ENCODE measurements around the gene PCDHA1. TPM values are rescaled to one million over a fixed set of nuclear protein-coding genes. Genes with fewer than 3 reads are reported as not detected.

PCDHA1 gene
- polyA plus RNA-seq, 1 donor (not counting 4 experiments of a cell fraction or from before 2014, with no cell fraction given), result 0.03 TPM

DNA sequence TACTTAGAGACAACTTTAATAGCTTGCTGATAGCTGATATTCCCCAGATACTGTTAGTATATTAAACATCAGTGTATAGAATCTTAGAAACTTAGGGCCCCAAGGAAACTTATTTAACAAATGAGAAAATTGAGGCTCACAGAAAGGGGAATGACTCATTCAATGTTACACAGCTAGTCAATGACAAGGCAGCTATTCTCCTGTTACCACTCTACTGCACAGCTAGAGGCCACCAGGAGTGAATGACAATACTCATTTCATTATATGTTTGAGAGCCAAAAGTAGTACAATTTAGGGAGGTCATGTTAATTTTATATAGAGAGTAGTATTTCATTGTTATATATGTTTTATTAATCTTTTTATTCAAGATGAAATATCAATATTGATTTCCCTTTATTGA lies 232.0 kb downstream of the PCDHA1 start:
- no peak for FAIRE-seq
- no peaks in the 10 kb centered on the region for H3K27me3 ChIP-seq (ENCODE audit: control insufficient read depth, extremely low read depth, insufficient read depth, low read length)

DNA sequence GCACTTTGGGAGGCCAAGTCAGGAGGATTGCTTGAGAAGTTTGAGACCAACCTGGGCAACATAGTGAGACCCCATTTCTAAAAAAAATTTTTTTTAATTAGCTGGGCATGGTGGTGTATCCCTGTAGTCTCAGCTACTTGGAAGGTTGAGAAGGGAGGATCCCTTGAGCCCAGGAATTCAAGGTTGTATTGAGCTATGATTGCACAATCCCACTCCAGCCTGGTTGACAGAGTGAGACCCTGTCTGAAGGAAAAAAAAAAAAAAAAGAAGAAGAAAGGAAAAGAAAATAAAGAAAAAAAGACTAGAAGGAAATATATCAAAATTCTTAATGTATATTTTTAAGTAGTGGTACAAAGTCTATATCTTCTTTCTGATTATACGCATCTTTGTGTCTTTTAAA lies 236.4 kb downstream of the PCDHA1 start:
- no peaks in the 10 kb centered on the region for H3K36me3 ChIP-seq (ENCODE audit: control insufficient read depth in 2 of 2, extremely low read depth in 1 of 2, insufficient read depth in 2 of 2, low read length in 2 of 2)
- no peaks in the 10 kb centered on the region for H3K4me1 ChIP-seq (ENCODE audit: control insufficient read depth, extremely low read depth, insufficient read depth, low read length)
- H3K9me1 ChIP-seq (ENCODE audit: control insufficient read depth, extremely low read depth, insufficient read depth, low read length), result no peaks in the 10 kb centered on the region
- no peaks in the 10 kb centered on the region for H3K27me3 ChIP-seq (ENCODE audit: control insufficient read depth, extremely low read depth, insufficient read depth, low read length)
- DNase-seq (ENCODE audit: low read depth, low spot score), result no peak
- no peak overlapping the region for H3K4me2 ChIP-seq (ENCODE audit: control insufficient read depth, extremely low read depth, insufficient read depth, low read depth, low read length)
- no peak overlapping the region for H3K9ac ChIP-seq (ENCODE audit: control insufficient read depth, extremely low read depth, insufficient read depth, low read length)
- no peak overlapping the region for H3K4me3 ChIP-seq (ENCODE audit: control insufficient read depth in 2 of 3, extremely low read depth in 1 of 3, insufficient read depth in 2 of 3, low read depth in 1 of 3, low read length in 3 of 3)
- no peaks in the 10 kb centered on the region for H4K20me1 ChIP-seq (ENCODE audit: control insufficient read depth, extremely low read depth, insufficient read depth, low read length)
- H3K27ac ChIP-seq (ENCODE audit: control insufficient read depth, insufficient read depth, low read length), result no peak overlapping the region
- dilution Hi-C loops (cut with MboI; ENCODE audit: extremely low pct_ligation_motif_present, low sequenced_read_pairs), result no loop called here
- no peak for FAIRE-seq
- no peaks in the 10 kb centered on the region for H3K79me2 ChIP-seq (ENCODE audit: control insufficient read depth, insufficient read depth, low read length)
- TF ChIP-seq, protein P1, sequence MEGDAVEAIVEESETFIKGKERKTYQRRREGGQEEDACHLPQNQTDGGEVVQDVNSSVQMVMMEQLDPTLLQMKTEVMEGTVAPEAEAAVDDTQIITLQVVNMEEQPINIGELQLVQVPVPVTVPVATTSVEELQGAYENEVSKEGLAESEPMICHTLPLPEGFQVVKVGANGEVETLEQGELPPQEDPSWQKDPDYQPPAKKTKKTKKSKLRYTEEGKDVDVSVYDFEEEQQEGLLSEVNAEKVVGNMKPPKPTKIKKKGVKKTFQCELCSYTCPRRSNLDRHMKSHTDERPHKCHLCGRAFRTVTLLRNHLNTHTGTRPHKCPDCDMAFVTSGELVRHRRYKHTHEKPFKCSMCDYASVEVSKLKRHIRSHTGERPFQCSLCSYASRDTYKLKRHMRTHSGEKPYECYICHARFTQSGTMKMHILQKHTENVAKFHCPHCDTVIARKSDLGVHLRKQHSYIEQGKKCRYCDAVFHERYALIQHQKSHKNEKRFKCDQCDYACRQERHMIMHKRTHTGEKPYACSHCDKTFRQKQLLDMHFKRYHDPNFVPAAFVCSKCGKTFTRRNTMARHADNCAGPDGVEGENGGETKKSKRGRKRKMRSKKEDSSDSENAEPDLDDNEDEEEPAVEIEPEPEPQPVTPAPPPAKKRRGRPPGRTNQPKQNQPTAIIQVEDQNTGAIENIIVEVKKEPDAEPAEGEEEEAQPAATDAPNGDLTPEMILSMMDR (optimal IDR thresholded peaks at IDR 0.05 in 1 of 3, IDR thresholded peaks at IDR 0.05 in 1 of 3, conservative IDR thresholded peaks at IDR 0.05 in 1 of 3; ENCODE audit: extremely low read depth in 1 of 3, insufficient read depth in 2 of 3, low read length in 3 of 3), result no peak
- TF ChIP-seq EZH2 (IDR thresholded peaks at IDR 0.05; ENCODE audit: low read length), result no peak
- H3K9me3 ChIP-seq (ENCODE audit: control insufficient read depth, low read depth, low read length), result no peaks in the 10 kb centered on the region
- H2AFZ ChIP-seq (ENCODE audit: control insufficient read depth, low read length), result no peak overlapping the region

More for the DNA sequence above, 232.0 kb downstream of the PCDHA1 start:
- no peak overlapping the region for H3K4me3 ChIP-seq (ENCODE audit: control insufficient read depth in 2 of 3, extremely low read depth in 1 of 3, insufficient read depth in 2 of 3, low read depth in 1 of 3, low read length in 3 of 3)
- dilution Hi-C loops (cut with MboI; ENCODE audit: extremely low pct_ligation_motif_present, low sequenced_read_pairs), result no loop called here
- H3K4me1 ChIP-seq (ENCODE audit: control insufficient read depth, extremely low read depth, insufficient read depth, low read length), result no peaks in the 10 kb centered on the region
- no peaks in the 10 kb centered on the region for H3K79me2 ChIP-seq (ENCODE audit: control insufficient read depth, insufficient read depth, low read length)
- no peaks in the 10 kb centered on the region for H3K9me1 ChIP-seq (ENCODE audit: control insufficient read depth, extremely low read depth, insufficient read depth, low read length)
- no peaks in the 10 kb centered on the region for H3K9me3 ChIP-seq (ENCODE audit: control insufficient read depth, low read depth, low read length)
- H3K9ac ChIP-seq (ENCODE audit: control insufficient read depth, extremely low read depth, insufficient read depth, low read length), result no peak overlapping the region
- no peaks in the 10 kb centered on the region for H4K20me1 ChIP-seq (ENCODE audit: control insufficient read depth, extremely low read depth, insufficient read depth, low read length)
- H3K27ac ChIP-seq (ENCODE audit: control insufficient read depth, insufficient read depth, low read length), result no peak overlapping the region
- H3K36me3 ChIP-seq (ENCODE audit: control insufficient read depth in 2 of 2, extremely low read depth in 1 of 2, insufficient read depth in 2 of 2, low read length in 2 of 2), result no peaks in the 10 kb centered on the region
- H2AFZ ChIP-seq (ENCODE audit: control insufficient read depth, low read length), result no peak overlapping the region
- no peak overlapping the region for H3K4me2 ChIP-seq (ENCODE audit: control insufficient read depth, extremely low read depth, insufficient read depth, low read depth, low read length)
- TF ChIP-seq, protein P1 (optimal IDR thresholded peaks at IDR 0.05 in 1 of 3, IDR thresholded peaks at IDR 0.05 in 1 of 3, conservative IDR thresholded peaks at IDR 0.05 in 1 of 3; ENCODE audit: extremely low read depth in 1 of 3, insufficient read depth in 2 of 3, low read length in 3 of 3), result no peak
- no peak for TF ChIP-seq EZH2 (IDR thresholded peaks at IDR 0.05; ENCODE audit: low read length)
- no peak for DNase-seq (ENCODE audit: low read depth, low spot score)
